HG02981 (cell line): Measurements from ENCODE around the gene PEX12.
"Not testable (repeated sequence)": the region's sequence is repeated elsewhere in the genome, so short reads cannot be mapped to it uniquely, and the experiment has no call there.

Experiments used
- ATAC-seq: cut with Tn5 transposase; IDR thresholded peaks from one replicate; pipeline ENCODE4 v1.9.1; 2021; ENCODE audit warnings: mild to moderate bottlenecking, moderate library complexity; ENCODE audit not compliant: unreplicated experiment

Gene PEX12

DNA sequence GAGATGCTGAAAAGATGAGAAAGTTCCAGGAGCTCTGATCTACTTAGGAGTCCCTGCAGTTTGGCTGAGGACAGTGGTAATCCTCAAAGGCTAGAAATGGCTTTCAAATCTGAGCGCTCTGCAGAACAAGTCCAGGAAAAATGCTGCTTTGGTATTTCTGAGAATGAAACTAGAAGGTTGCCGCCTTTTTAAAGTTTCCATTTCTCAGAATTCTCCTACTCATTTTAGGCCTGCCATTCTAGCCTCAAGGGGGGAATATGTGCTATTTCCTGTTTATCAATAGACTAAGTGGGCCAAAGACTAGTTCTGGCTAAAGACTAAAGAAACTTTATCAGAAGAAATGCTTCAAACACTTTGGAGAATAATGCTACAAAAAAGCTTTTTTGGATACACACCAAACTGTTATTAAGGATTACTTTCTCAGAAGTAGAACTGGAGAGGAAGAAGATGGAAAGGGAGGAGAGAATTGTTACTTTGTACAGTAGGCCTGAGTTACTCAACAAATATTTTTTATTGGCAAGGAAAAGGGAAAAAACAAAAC, 40.7 kb downstream of the PEX12 start, which contains the start of gene SLFN12L:
Gene SLFN12L, minus strand, starts transcription at position 78 of the 541 bp plus-strand sequence. CDS start 15,314 bp downstream, outside the sequence.
- ATAC-seq = no peak

DNA sequence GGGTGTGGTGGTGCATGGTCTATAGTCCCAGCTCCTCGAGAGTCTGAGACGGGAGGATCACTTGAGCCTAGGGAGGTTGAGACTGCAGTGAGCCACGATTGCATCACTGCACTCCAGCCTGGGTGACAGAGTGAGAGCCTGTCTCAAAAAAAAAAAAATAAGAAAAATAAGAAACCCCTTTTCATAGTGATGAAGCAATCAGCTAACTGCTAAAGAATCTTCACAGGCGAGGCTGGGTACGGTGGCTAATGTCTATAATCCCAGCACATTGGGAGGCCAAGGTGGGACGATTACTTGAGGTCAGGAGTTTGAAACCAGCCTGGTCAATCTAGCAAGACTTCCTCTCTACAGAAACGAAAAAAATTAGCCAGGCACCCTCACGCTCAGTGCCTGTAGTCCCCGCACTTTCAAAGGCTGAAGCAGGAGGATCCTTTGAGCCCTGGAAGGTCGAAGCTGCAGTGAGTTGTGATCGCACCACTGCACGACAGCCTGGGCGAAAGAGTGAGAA, 41.7 kb downstream of the PEX12 start:
- ATAC-seq = no peak

DNA sequence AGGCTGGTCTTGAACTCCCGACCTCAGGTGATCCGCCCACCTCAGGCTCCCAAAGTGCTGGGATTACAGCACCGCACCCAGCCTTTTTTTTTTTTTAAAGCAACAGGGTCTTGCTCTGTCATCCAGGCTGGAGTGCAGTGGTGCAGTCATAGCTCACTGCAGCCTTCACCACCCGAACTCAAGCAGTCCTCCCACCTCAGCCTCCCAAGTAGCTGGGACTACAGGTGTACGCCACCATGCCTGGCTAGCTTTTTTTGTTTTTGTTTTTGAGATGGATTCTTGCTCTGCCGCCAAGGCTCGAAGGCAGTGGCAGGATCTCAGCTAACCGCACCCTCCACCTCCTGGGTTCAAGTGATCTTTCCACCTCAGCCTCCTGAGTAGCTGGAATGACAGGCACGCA, 43.0 kb downstream of the PEX12 start:
- not testable (repeated sequence) for ATAC-seq

DNA sequence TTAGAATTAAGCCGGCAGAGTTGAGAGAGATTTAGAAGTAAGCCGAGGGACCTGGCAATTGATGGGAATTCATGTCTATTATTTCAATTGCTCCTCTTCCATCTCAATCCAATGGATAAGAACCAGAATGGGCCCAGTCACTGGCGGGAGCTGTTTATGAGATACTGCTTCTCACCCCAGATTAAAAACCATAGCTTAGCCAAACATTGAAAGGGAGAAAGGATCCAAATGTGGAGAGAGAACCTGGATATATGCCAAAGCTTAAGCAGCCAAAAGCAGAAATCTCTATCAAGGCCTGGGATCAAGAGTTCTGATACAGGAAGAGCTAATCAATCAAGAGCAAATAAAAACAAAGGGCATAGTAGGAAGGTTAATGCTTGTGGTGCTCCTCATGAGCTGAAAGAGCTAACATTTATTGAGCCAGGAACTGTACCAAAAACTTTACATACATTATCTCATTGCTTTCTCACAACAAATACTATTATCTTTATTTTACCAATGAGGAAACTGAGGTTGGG, 43.7 kb downstream of the PEX12 start:
- ATAC-seq = no peak

DNA sequence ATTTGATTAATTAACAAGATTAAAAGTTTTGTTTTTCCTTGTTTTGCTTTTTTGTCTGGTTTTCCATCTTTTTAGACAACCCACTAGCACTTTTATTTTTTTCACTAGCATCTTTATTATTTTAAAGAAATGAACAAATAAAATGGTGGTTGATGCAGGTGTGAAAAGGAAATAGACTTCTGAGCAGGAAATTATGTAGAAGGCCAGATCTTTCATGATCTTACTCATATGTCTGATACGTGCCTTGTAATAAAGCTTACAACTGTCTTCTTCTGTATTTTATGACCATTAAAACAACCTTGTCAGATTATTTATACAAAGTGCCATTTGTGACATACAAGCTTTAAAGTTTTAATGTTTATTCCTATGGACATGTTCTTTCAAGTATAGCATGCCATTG, 47.2 kb downstream of the PEX12 start:
- no peak for ATAC-seq

DNA sequence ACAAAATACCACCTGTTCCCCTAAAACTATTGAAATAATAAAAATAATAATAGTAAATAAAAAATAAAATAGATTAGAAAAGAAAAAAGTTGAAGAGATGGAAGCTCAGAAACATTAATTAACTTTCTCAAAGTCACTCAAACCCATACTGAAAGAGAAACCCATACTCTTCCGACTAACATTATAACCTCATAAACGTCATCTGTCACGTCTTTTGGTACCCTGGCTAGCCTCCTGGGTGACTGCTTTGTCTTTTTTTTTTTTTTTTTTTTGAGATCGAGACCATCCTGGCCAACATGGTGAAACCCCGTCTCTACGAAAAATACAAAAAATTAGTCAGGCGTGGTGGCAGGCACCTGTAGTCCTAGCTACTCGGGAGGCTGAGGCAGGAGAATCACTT, 48.5 kb downstream of the PEX12 start:
- ATAC-seq = no peak

DNA sequence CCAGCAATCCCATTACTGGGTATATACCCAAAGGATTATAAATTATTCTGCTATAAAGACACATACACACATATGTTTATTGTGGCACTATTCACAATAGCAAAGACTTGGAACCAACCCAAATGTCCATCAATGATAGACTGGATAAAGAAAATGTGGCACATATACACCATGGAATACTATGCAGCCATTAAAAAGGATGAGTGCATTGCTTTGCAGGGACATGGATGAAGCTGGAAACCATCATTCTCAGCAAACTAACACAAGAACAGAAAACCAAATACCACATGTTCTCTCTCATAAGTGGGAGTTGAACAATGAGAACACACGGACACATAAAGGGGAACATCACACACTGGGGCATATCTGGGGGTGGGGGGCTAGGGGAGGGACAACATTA, 49.0 kb downstream of the PEX12 start:
- ATAC-seq = not testable (repeated sequence)
